GM19239 (cell line): ENCODE results near the gene DHX9.
A peak's percentile ranks its signal among the peaks of the same experiment; 100 is the strongest.

Experiments
- DNase-seq: peaks from one replicate; pipeline ENCODE4 v3.0.0; 2011; ENCODE audit warnings: low spot score; ENCODE audit not compliant: insufficient read length
- FAIRE-seq: peaks from 2 replicates; lab custom pipeline; 2011; peaks lifted over from hg19 to GRCh38; lab: Jason Lieb, UNC

The DHX9 gene

GRCh38 chr1:182839209-182840066 lies at the start of gene DHX9:
Gene DHX9, plus strand, starts transcription at chr1:182839347. Its CDS starts 3,220 bp downstream, at chr1:182842567.
- DNase-seq (peak; percentile 77), FAIRE-seq (peak; percentile 90)

GRCh38 chr1:182791281-182792179 lies 47.6 kb upstream of the DHX9 start:
- DNase-seq, result no peak
- FAIRE-seq, result no peak

- FAIRE-seq, result no peak
Observed at GRCh38 chr1:182794091-182794490, 45.1 kb upstream of the DHX9 start.

GRCh38 chr1:182794676-182795201 lies 44.4 kb upstream of the DHX9 start:
- FAIRE-seq (no peak), DNase-seq (no peak)

More at GRCh38 chr1:182794091-182794490, 45.1 kb upstream of the DHX9 start:
- DNase-seq, result no peak

- DNase-seq (no peak), FAIRE-seq (no peak)
Observed at GRCh38 chr1:182795563-182796228, 43.5 kb upstream of the DHX9 start.

- no peak for DNase-seq
- no peak for FAIRE-seq
Observed at GRCh38 chr1:182802006-182802803, 36.9 kb upstream of the DHX9 start.

GRCh38 chr1:182803846-182804245 lies 35.3 kb upstream of the DHX9 start:
- FAIRE-seq (no peak), DNase-seq (no peak)

GRCh38 chr1:182806015-182806678 lies 33.0 kb upstream of the DHX9 start:
- DNase-seq (no peak), FAIRE-seq (no peak)

- DNase-seq, result no peak
Observed at GRCh38 chr1:182807907-182808306, 31.2 kb upstream of the DHX9 start.

GRCh38 chr1:182809414-182809957 lies 29.7 kb upstream of the DHX9 start:
- DNase-seq, result no peak

More at GRCh38 chr1:182807907-182808306, 31.2 kb upstream of the DHX9 start:
- FAIRE-seq, result no peak

GRCh38 chr1:182811975-182812722 lies 27.0 kb upstream of the DHX9 start:
- no peak for FAIRE-seq

More at GRCh38 chr1:182809414-182809957, 29.7 kb upstream of the DHX9 start:
- FAIRE-seq, result no peak

GRCh38 chr1:182816863-182817262 lies 22.3 kb upstream of the DHX9 start:
- FAIRE-seq (no peak), DNase-seq (no peak)

More at GRCh38 chr1:182811975-182812722, 27.0 kb upstream of the DHX9 start:
- no peak for DNase-seq

- DNase-seq (no peak), FAIRE-seq (no peak)
Observed at GRCh38 chr1:182817802-182818201, 21.3 kb upstream of the DHX9 start.

- no peak for DNase-seq
- FAIRE-seq, result no peak
Observed at GRCh38 chr1:182823220-182823619, 15.9 kb upstream of the DHX9 start.

- DNase-seq (no peak), FAIRE-seq (peak; percentile 37)
Observed at GRCh38 chr1:182826892-182827291, 12.3 kb upstream of the DHX9 start.

- DNase-seq (no peak), FAIRE-seq (peak; percentile 78)
Observed at GRCh38 chr1:182829285-182829932, 9.7 kb upstream of the DHX9 start.

- FAIRE-seq (no peak), DNase-seq (no peak)
Observed at GRCh38 chr1:182833271-182833670, 5.9 kb upstream of the DHX9 start.
